Right renal pelvis (tissue), 4 donors: Measurements from ENCODE around the gene ST6GALNAC3. TPM values are rescaled to one million over a fixed set of nuclear protein-coding genes. Genes with fewer than 3 reads are reported as not detected.

Experiments
- DNase-seq, 4 donors: peaks; one replicate each; pipeline ENCODE4 v3.0.0-alpha.2; 2013; ENCODE audit warnings: low read depth in 4 of 4, low spot score in 3 of 4, missing footprints in 1 of 4
- polyA plus RNA-seq, 4 donors: library from polyadenylated mRNA; unstranded; fragments of 120-200 nt; gene quantifications; one replicate each; pipeline ENCODE4 v1.2.1, GENCODE V29; 2013; ENCODE audit not compliant: insufficient read length in 4 of 4

The ST6GALNAC3 gene
- polyA plus RNA-seq, 4 donors: 91.5 to 110 (median 97.8) TPM

DNA sequence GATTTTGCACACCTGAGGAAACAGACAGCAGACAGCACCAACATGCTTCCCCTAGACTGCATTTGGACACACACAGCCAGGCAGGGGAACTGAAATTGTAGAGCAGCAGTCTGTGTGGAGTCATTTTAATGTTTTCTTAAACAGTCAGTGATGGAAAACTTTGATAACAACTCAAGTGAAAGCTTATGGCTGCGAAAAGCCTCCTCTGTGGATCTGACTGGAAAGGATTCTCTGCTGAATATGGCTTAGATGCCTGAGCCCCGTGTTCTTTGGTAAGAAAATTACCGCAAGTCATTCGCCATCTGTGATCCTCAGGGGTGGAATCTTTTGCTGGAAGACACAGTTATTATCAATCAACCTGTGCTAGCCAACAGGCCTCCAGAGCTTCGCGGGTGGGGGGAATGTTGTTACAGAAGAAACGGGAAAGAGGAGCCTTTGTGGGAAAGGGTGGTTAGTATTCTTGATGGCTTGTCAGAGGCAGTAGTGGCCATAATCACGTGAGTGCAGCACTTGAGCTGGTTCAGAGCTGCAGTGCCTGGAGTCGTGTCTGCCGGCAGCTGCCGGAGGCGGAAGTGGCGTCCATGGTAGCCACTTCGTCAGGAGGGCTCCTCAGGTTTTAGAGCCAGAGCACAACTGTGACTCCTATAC, 204.7 kb downstream of the ST6GALNAC3 start:
- peak in 1 of 4 donors; percentile 34 for DNase-seq

DNA sequence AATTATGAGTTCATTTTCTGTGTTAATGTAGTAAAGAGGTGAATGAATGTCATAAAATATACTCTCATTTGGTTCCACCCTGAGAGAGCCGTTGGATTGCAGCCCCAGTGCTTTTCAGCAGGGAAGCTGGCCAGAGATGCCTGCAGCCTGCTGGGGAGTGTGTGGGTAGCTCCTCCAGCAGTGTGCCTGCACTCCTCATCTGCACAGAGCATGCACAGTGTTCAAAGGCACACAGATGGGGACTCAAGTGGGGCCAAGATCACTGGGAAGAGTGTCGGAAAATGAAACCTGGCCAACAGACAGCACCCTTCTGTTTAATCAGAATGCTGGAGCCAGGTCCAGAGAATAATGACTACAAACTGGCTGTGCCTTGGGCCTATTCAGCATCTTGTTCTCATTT, 206.8 kb downstream of the ST6GALNAC3 start:
- DNase-seq: no peak

DNA sequence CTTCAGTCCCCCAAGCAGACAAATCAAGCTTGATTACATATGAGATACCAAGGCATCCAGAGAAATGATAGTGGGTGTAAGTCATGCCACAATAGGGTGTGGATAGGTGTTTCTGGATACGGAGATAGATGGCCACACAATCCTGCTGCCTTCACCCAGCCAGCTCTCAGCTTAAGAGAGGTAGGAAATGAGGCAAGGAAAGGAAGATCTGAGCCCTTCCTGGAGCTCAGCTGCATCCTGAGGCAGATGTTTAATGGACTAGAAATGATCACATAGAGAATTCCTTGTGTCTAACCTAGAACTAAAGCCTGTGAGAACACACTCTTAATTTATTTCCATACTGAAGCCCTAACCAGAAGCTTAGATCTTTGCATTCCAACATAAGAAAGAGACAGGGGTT, 210.3 kb downstream of the ST6GALNAC3 start:
- no peak for DNase-seq

DNA sequence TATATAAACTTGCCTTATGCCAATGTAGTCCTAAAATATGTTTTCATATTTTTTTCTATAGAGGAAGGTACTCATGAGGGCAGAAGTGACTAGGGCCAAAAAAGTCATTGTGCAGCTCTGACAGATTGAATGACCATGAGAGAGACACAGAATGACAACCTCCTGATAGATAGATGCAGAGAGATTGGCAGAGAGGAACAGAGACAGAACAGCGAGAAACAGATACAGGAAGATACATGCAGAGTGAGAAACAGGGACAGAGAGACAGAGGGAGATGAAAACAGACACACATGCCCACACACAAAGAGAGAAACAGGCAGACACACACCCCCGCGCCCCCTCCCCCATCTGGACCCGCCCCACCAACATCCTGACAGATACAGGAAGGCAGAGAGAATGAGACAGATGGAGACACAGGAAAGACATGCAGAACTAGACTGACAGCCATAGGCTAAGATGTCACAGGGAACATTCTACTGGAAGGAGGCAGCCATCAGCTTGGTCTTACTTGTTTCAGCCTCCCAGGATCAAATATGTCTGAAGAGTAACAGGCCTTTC, 211.1 kb downstream of the ST6GALNAC3 start:
- no peak for DNase-seq

GRCh38 chr1:76287917-76288316, 213.4 kb downstream of the ST6GALNAC3 start:
- no peak for DNase-seq

GRCh38 chr1:76288758-76289483, 214.4 kb downstream of the ST6GALNAC3 start:
- no peak for DNase-seq

DNA sequence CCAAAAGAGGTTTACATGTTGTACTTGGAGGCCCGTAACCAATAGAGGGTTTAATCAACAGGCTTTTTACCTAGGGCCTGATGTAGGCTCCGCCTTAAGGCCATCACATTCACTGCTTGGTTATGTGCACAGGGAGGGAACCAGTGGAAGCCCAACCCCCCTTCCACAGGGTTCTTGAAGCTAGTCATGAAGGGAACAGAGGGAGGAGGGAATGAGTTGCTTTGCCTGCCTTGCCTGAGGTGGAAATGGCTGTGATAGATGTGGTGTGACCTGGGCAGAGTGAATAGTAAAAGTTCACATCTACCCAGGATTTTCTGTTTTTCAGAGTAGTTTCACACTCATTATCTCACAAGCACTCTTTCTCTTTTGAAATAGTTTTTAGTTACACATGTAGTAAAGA, 215.1 kb downstream of the ST6GALNAC3 start:
- DNase-seq: no peak

DNA sequence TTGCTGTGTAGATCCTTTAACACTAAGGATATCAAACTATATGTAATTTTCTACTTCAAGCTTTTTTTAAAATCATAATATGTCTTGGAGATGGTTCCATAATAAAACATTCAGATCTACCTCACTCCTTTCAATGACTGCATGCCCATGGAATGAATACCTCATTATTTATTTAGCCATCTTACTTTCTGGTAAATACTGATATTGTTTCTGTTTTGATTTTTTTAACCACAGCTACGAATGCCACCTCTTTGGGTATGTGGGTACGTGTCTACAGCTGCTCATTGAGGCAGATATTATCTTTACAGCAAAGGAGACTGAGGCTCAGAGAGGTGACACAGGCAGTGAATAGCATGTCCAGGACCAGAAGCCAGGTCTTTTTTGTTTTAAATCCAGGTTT, 215.7 kb downstream of the ST6GALNAC3 start:
- DNase-seq: no peak

GRCh38 chr1:76291191-76291590, 216.6 kb downstream of the ST6GALNAC3 start:
- DNase-seq: no peak

DNA sequence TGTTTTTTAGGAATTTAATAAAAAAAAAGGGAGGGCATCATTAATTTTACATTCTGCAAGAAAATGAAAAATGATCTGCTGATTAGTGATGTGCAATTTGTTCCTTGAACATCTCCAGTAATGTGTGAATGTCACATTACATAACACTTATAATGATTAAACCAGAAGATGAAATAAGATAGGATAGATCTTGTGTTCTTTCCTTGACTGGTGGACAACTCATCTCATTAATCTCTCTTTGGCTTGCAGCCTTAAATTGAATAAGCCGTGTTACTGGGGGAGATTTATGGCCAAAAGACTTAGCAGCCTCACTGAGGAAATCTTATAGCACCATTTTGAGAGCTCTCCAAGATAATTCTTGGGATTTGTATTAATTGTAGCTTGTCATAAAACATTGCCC, 217.2 kb downstream of the ST6GALNAC3 start:
- no peak for DNase-seq

GRCh38 chr1:76292418-76293184, 218.1 kb downstream of the ST6GALNAC3 start:
- DNase-seq: no peak

DNA sequence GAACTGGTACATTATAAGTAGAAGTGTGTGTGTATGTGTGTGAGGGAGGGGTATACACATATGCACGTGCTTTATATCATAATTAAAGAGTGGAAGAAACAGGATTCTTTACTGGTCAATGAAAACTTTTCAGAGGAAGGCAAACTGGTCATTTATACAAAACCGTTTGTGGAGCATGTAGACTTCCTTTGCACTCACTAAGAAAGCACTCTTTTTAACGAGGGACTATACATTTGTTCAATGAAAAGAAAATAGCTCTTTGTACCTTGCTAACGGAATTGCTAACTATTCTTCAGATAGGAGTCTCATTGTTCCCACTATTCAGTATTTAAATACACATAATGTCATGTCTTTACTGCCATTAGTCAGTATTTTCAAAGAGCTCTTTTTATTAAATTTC, 219.3 kb downstream of the ST6GALNAC3 start:
- no peak for DNase-seq

- DNase-seq: no peak
These were observed 220.1 kb downstream of the ST6GALNAC3 start for GRCh38 chr1:76294482-76295194.

DNA sequence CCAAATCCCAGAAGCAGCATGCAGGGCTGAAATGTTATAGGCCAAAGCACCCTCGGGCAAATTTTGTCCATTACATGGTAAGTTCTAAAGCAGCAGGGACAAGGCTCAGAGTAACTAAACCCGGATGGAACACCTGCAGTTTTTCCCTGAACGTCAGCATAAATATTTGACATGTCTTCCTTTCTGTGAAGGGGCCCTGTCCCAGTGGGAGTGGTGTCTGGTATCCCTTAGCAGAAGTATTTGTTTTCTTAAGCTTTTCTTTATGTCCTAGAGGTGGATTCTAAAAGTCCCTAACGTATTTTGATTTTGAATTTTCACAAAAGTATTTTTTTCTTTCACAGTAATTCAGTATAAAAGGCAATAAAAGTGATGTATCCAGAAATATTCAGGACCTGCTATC, 223.9 kb downstream of the ST6GALNAC3 start:
- no peak for DNase-seq

GRCh38 chr1:76299036-76299435, 224.5 kb downstream of the ST6GALNAC3 start:
- no peak for DNase-seq

- DNase-seq: no peak
These were observed 226.0 kb downstream of the ST6GALNAC3 start for GRCh38 chr1:76300556-76300955.

DNA sequence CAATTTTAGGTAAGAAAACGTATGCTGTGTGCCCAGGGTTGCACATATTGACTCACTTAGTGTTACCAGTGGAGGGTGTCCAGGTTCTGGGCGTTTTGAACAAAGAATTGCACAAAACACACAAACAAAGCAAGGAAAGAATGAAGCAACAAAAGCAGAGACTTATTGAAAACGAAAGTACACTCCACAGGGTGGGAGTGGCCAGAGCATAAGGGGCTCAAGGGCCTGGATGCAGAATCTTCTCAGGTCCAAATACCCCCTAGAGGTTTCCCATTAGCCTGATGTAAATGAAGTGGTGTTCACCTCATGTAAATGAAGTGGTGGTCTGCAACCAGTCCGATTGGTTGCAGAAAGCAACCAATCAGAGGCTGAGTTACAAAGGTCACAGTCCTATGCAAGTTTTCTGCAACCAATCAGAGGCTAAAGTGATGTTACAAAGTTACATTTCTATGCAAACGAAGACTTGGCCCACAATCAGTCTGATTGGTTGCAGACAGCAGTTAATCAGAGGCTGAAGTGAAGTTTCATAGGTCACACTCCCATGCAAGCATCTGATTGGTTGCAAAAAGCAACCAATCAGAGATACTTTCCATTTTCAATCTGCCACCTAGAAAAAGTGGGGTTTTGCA, 228.3 kb downstream of the ST6GALNAC3 start:
- no peak for DNase-seq

DNA sequence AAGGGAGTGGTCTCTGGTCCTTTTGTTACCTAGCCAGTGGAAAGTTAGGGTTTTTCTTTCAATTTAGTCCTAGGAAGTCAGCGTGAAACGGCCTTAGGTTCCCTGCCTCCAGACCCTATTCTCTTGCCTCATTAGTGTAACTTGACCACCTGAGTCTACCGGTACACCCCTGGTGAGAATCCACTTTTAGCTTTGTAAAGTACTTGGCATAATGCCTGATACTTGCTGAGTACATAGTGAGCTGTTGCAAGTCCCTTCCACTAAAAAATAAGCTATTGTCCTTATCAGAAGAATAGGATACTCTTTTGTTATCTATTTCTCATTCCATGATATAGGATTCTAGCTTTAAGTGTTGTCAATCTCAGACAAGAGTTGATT, 228.8 kb downstream of the ST6GALNAC3 start:
- no peak for DNase-seq

DNA sequence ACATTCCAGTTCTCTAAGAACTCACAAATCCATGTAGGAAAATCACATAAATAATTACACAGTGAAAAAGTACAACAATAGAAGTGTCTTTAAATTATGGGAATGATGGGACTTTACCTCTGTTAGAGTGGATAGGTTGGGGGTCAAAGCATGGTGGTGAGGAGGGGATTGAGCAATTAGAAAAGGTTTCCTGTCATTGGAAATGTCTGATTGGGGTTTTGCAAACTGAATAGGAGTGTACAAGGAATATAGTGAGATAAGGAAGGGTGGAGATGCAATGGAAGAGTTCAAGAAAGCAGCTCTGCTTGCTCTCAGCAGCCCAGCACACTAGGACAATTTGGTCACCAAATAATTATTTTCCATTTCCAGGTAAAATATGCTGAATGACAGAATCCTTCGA, 238.8 kb downstream of the ST6GALNAC3 start:
- DNase-seq: no peak

DNA sequence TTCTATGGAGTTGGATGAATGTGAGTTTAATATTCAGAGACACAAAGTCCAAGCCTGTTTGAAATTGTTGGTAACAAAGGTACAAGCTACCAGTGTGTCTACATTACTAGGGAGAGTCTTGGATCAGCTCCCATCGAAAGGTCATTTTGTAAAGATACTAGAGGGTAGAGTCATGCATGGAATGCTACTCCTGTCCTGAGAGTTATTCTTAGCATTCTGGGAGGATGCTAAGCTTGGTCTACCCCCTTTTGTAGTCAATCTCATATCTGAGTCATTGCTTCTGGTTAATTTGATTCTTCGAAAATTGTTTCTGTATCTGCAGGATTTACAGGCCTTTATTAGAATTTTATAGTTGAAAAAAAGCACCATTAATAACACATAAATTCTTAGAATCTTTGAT, 240.2 kb downstream of the ST6GALNAC3 start:
- no peak for DNase-seq
